GM19467 (cell line): ENCODE results near the gene TREML1.
"Not testable (repeated sequence)": the region's sequence is repeated elsewhere in the genome, so short reads cannot be mapped to it uniquely, and the experiment has no call there.

Experiments used
- ATAC-seq: cut with Tn5 transposase; IDR thresholded peaks from one replicate; pipeline ENCODE4 v1.9.1; 2021; ENCODE audit warnings: mild to moderate bottlenecking, moderate library complexity; ENCODE audit not compliant: unreplicated experiment

The TREML1 gene, protein sequence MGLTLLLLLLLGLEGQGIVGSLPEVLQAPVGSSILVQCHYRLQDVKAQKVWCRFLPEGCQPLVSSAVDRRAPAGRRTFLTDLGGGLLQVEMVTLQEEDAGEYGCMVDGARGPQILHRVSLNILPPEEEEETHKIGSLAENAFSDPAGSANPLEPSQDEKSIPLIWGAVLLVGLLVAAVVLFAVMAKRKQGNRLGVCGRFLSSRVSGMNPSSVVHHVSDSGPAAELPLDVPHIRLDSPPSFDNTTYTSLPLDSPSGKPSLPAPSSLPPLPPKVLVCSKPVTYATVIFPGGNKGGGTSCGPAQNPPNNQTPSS

DNA sequence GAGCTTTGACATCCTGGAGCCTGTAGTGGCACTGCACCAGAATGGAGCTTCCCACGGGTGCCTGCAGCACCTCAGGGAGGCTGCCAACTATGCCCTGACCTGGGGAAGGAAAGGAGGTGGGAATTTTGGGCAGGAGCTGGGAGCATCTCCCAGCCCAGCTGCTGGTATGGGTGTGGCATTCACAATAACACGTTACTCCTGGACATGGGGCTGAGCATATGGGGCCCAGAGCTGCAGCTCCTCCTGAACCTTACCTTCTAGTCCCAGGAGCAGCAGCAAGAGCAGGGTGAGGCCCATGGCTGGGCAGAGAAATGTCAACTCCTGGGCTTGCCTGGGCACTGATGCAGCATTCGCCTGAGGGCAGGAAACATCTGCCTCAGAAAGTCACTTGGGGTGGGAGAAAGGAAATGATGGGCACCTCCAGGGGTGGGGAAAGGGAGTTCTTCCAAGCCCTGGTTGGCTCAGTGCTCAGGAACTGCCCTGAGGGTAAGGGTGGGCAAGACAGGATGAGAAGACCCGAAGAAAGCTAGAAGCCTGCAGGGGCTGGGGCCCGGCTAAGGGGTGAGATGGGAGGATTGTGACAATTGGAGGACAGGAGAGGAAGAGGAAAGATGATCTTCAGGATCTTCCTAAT, at the start of gene TREML1:
TSS of gene TREML1 (minus strand) at position 356 of the 634 bp plus-strand sequence. CDS start at position 297, 59 bp downstream.
- ATAC-seq, result no peak

DNA sequence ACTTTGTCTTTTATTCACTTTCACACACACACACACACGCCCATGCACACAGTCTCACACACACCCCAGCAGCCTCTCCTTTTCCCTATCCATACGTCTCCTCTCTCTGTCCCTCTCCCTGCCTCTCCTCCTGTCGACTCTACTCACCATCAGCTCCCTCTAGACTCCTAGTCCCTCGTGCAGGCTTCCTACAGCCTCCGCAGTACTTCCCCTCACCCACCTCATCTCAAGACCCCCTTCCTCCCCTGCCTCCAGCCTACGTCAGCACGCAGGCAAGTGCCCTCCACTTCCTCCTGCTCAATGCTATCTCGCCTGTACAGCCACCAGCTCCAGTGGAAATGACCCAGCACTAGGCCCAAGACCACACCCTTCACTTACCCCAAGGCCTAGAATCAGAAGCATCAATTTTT, 47.6 kb upstream of the TREML1 start:
- no peak for ATAC-seq

DNA sequence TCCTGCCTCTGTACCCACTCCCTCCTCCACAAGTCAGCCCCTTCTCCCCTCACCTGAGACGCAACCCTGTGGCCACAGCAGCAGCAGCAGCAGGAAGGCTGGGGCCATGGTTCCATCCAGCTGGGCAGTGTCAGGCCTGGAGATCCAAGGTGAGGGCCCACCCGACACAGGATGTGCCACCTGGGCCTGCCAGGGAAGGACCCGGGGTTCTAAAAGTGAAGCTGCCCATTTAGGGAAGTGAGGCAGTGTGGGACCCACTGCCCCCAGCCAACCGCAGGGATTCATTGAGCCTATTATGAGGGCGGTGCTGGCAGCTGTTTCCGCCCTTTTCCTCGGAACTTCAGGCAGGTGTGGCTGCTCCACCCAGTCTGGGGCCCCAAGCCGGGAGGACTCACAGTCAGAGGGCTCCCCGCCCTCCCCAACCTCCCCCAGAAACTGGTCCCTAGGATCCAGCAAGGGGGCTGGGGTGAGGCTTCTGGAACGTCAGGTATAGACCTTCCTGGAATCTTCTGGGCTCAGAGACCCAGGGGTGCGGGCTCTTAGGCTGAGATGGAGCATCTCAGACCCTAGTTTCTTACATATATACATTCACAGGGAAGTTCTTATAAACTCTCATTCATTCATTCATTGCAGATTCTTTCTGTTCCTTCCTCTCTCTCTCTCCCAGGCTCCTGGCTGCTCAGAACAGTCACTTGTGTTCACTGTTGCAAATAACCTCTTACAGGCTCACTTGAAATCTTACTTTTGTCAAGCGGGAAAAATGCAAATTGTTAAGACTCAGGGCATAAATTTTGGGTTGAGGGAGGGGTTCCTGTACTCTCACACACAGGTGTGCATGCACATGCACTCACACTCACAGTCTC, 47.0 kb upstream of the TREML1 start, which contains the start of gene TREML2:
TSS of gene TREML2 (minus strand) at position 249 of the 863 bp plus-strand sequence. CDS start at position 108, 141 bp downstream.
- no peak for ATAC-seq

DNA sequence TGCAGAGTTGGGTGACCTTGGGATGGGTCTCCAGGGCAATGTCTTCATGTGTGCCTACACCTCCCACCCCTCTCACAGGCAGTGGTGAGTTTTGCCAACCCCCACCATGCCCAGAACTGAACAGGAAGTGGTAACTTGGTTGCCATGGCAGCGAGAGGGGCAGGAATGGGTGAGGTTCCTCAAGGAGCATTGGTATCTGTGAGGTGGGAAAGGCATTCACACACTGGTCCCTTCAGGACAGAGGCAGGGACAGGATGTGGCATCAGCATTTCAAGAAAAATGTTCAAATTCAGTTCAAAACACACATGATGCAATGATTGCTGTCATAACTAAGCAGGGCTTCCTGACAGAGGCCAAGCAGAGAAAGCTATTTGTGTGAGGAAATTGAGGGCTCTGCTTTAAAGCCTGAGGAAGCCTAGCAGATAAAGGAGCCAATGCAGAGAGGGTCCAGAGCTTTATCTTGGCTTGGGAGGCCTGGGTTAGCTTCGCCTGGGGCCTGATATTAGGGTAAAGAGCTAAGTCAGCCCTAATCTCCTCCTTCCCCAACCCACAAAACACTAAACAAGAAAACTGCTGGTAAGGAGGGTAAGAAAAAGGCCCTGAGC, 46.3 kb upstream of the TREML1 start:
- no peak for ATAC-seq

DNA sequence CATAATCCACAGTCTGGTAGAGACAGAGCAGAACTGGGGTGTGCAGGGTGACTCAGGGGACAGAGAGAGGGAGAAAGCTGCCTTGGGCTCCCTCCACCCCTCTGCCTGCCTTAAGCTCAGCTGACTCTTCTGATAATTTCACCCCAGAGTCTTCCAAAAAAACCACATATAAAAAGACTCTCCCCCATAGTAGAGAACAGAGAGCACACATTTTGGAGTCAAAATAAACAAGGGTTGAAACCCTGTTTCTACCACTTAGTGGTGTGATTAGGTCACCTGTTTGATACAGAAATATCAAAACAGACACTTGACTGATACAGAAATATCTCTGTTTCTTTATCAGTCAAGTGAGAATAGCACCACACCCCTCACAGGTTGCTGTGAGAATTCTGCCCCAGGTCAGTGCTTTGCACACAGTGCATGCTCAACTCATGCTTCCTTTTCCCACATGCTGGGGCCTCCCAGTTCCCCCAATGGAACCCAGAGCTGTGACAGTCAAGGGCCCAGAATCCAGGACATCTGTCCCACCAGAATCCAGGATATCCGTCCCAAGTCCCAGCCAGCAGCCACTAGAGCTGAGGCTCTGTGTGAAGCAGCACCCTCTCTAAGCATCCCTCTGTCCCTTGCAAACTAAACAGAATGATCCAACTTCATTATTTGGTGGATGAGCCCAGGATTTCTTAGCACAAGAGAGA, 45.6 kb upstream of the TREML1 start:
- ATAC-seq, result no peak

DNA sequence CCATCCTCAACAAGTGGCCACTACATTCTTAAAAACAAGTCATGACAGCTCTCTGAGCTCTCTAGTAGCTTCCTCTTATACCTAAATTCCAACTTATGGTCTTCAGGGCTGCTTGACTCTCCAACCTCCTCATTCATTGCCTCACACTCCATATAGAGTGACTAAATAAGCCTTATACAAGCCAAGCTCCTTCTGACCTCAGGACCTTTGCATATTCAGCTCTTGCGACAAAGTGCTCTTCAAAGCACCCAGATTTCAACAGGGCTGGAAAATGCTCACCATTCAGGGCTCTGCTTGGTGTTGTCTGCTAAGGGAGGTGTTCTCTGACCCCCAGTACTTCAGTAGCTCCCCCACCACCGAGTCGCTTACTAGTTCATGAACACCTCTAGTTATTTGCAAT, 43.1 kb upstream of the TREML1 start:
- no peak for ATAC-seq

DNA sequence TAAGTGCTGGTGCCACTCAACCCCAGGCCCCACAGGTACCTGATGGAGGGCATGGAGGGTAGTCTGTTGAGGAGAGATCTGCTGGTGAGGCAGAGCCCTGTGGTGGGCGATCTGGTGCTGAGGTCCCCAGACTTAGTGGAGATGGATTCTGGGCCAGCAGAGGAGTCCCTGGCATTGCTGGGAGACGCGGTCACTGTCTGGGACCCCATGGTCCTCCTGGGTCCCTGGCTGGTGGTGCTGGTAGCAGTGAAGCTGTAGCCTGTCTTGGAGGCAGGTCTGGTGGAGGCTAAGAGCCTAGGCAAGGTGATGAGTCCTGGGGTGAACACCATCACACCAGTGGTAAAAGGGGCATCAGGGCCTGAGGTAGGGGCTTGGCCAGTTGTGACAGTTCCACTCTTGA, 40.2 kb upstream of the TREML1 start:
- no peak for ATAC-seq

DNA sequence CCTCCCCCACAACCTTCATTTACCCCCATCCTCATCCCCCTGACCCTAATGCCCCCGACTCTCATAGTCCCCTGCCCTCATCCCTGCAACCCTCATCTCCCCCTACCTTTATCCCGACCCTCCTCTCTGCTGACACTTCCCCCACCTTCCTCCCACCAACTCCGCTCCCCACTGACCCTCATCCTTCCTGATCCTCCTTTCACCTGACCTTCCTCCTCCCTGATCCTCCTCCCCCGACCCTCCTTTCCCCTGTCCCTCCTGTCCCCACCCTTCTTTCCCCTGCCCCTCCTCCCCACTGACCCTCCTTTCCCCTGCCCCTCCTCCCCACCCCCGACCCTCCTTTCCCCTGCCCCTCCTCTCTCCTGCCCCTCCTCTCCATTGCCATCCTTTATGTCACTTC, 39.7 kb upstream of the TREML1 start:
- no peak for ATAC-seq

DNA sequence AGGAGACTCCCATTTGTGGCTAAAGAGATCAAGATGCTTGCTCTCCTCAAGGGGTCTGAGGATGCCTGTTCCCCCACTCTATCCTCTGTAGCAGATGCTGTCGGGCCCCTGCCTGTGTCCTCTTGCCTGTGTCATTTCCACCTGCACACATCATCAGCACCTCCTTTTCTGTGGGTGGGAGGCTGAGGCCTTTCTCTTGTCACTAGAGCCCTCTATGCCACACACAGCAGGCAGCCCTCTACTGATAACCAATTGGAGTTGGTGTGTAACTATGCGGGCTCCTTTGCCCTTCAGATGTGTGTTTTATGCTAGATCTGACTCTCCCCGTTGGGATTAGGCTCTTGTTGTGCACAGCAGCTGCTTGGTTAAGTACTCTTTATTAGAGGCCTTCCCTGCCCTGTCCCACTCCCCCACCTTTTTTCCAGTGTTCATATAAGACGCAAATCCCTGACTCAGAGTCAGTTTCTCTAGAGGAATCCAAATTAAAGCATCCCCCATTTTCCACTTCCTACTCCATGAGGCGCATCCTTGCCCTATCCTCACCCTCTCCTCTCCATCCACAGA, 39.1 kb upstream of the TREML1 start:
- no peak for ATAC-seq

DNA sequence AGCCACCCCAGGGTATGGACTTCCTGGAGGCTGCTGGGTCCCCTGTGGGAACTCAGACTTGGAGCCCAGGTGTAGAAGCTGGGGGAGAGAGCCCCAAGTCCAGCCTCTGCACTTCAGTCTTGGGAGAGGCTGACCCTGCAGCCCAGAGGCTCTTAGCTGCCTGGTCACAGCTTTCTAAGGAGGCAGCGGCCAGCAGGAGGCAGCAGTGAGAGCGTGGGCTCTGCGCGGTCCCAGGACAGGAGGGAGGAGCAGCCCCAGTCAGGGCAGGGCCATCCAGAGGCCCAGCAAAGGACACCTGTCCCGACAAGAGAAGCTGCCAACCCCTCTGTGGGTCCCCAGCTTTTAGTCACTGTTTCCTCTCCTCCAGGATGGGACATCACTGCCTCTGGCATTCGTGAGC, 37.4 kb upstream of the TREML1 start:
- ATAC-seq, result no peak

DNA sequence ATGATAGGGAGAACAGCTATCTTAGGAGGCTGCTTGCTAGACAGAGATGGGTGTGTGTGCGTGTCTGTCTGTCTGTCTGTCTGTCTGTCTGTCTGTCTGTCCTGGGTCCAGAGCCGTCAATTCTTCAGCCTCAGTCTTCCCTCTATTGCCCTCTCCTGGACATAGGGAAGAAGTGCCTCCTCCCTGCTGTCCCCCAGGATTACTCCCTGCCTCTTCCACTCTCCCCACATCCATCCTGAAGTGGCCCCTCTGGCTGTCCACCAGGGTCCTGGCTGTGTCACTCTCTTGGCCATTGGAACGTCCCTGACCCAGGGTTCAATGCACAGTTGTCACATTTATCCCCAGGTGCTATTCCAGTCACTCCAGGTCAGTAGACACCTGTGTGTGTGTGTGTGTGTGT, 36.6 kb upstream of the TREML1 start:
- ATAC-seq, result no peak

DNA sequence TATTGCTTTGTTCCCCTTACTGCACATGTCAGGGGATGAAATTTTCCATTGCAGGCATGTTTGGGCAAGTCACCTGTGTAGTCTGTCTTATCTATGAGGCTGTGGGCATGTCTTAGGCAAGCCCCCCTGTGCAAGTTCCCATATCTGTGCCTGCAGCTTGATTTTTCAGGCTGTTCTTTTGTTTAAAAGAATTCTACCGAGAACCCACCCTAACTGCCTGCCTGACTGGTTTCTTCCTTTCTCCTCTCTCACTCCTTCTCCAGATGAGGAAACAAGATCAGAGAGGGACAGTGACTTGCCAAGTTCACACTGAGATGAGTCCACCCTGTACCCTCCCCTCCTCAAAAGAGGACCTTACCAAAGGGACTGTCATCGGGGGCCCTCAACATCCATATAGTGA, 35.8 kb upstream of the TREML1 start:
- no peak for ATAC-seq

DNA sequence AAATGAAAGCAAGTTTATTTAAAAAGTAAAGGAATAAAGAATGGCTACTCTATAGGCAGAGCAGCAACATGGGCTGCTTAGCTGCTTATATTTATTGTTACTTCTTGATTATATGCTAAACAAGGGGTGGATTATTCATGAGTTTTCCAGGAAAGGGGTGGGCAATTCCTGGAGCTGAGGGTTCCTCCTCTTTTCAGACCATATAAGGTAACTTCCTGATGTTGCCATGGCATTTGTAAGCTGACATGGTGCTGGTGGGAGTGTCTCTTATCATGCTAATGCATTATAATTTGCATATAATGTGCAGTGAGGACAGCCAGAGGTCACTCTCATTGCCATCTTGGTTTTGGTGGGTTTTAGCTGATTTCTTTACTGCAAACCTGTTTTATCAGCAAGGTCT, 34.9 kb upstream of the TREML1 start:
- not testable (repeated sequence) for ATAC-seq

DNA sequence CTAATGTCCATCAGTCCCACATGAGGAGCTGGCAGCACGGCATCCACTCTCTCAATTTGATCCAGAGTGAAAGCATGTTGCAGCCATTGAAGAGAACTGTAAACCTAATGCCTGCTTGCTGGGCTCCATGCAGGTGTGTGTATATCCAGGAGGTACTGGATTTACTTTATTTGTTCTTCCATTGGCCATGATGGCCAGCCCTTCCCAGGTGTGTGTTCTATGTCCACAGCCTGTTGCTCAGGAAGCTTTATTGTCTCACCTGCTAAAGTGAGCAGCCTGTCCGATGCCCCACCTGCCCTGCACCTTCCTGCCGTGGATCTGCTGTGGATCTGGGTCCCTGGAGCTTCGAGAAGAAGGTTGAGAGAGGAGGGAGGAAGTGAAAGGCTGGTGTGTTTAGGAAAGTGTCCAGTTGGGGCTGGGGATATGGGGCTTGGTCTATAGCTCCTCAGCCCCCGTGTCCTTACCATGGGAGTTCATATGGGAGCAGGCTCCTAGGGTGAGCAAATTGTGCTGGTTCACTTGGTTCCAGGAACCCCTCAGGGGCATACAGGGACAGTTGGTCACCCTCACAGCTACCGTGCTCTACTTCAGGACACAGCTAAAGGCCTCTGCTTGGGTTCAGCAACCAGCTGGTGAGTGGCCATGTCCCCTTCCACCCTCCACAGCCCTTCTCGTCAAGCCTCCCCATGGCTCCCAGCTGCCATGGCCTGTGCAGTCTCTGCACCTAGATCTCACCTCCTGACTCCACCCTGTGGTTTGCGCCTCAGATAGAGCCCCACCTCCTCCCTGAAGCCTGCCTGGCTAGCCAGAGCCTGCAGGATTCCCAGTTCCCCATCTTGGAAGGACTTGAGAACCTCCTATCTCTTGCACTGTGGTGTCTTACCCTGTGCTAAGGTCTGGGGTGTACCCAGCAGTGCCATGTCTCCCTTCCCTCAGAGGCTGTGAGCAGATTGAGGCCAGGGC, 34.1 kb upstream of the TREML1 start:
- no peak for ATAC-seq

DNA sequence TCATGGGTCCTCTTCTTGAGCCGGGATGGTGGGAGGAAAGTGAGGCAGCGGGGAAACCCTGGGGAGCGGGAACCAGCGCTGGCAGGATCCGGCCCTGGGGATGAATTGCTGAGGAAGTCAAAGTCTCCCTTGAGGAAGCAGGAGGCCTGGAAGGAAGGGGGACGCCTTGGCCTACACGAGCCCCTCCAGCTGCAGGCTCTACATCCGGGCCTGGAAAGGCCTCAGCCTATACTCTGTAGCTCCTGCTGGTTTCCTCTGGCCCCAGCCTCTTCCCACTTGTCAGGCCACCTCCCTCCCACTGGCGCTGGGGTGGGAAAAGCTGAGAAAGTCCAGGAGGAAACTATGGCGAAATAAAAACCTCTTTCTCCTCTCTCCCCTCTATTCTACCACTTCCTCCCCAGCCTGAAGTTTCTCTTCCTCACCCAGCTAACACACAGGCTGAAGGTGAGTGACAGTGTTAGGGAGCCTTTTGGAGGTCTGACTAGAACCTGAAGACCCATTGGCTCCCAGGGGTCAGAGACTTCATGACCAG, 31.9 kb upstream of the TREML1 start:
- ATAC-seq, result no peak

DNA sequence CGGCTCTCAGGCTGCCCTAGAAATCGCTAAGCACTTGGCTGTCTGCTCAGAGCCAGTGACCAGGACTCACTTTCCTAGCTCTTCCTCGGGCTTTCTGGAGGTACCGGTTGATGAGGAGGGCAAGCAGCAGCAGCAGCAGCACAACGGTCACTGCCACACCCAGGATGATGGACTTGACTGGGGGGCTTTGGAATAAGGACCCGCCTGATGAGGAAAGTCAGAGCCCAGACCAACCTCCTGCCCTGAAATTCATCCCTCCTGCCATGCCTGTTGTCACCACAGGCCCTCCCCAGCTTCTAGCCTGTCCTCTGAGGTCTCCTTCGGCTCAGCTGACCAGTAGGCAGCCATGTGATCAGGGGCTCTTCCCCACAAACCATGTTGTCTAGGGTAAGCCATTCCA, 30.6 kb upstream of the TREML1 start:
- no peak for ATAC-seq

DNA sequence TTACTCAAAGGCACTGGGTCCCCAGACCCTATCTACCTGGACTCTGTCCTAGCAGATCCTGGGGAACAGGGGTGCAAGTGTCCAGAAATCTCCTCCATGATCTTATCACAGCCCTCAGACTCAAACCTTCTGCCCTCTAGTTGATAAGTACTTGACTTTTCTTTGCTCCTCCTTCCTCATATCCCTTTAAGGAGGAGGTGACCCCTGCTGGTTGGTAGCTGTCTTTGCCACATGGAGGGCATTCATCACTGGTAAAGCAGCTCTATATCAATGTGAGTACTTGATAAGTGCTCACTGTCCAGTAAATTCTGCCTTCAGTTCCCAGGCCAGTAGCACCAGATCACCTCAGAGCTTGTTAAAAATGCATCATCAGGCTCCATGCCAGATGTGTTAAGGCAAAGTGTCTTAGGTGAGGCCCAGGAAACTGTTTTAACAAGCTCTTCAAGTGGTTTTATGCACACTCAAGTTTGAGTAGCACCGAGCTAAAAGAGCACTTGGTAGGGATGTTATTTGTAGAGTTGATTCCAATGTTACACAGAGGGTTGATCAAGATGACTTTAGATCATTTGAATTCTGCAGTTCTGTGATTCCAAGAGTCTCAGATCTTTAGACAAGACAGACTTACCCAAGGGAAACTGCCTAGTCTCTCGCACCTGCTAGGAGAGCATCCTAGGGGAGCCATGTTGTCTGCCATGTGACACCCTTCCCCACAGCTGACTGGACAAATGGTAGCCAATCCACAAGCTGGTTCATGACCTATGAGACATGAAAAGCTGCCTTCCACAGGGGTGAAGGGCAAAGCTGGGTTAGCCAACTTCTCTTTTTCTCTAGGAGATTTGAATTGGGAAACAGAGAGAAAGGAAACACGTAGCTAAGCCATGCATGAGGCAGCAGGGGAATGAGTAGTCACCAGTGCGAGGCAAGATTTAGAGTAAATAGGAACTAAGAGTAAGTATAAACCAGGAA, 28.2 kb upstream of the TREML1 start:
- ATAC-seq, result no peak

DNA sequence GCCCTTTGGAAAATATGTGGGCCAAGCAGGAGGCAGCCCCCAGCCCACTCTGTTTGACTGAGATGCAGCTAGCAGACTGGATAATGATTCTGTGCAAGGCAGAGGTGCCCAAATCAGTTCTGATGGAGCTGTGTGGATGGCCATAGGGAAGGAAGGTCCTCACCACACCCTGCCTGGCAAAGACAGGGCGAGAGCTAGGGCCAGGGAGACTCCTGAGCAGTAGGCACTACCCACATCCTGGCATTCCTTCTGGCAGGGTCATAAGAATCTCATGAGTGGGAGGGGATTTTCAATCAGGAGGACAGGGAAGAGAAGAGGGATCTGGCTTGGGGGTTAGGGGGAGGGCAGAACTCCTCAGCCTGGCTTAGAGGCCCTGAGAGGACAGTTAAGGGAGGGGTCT, 27.4 kb upstream of the TREML1 start:
- ATAC-seq, result no peak
